Astrocyte (in vitro differentiated cells and primary cell): ENCODE measurements around the gene ZCCHC8. TPM values are rescaled to one million over a fixed set of nuclear protein-coding genes. Genes with fewer than 3 reads are reported as not detected.
"Not testable (repeated sequence)": the region's sequence is repeated elsewhere in the genome, so short reads cannot be mapped to it uniquely, and the experiment has no call there.

Source experiments
- DNase-seq: peaks from one replicate; pipeline ENCODE4 v3.0.0-alpha.2; 2010; ENCODE audit warnings: low read depth
- FAIRE-seq: peaks from 2 replicates; lab custom pipeline; 2011; peaks lifted over from hg19 to GRCh38; lab: Jason Lieb, UNC
- H2AFZ ChIP-seq: 2 replicates; pipeline ENCODE4 v1.6.0; 2012; ENCODE audit warnings: low read depth, low read length, inconsistent platforms
- H3K27ac ChIP-seq: 2 replicates; pipeline ENCODE4 v1.5.1; 2011; ENCODE audit warnings: low read depth, low read length, inconsistent platforms
- H3K27me3 ChIP-seq: 2 replicates; pipeline ENCODE4 v1.6.0; 2011; ENCODE audit warnings: low read length, inconsistent platforms; ENCODE audit not compliant: insufficient read depth
- H3K36me3 ChIP-seq: 2 replicates; pipeline ENCODE4 v1.5.1; 2011; ENCODE audit warnings: low read length, inconsistent platforms; ENCODE audit not compliant: insufficient read depth
- H3K4me1 ChIP-seq: 2 replicates; pipeline ENCODE4 v1.5.1; 2011; ENCODE audit warnings: low read length, inconsistent platforms; ENCODE audit not compliant: insufficient read depth
- H3K4me2 ChIP-seq: 2 replicates; pipeline ENCODE4 v1.6.0; 2012; ENCODE audit warnings: low read length, inconsistent platforms
- H3K4me3 ChIP-seq: 2 replicates; pipeline ENCODE4 v1.5.1; 2011; ENCODE audit warnings: low read depth, mild to moderate bottlenecking, low read length, inconsistent platforms; ENCODE audit not compliant: insufficient read depth
- H3K79me2 ChIP-seq: 2 replicates; pipeline ENCODE4 v1.6.0; 2012; ENCODE audit warnings: mild to moderate bottlenecking, low read length, inconsistent platforms; ENCODE audit not compliant: insufficient read depth
- H3K9ac ChIP-seq: 2 replicates; pipeline ENCODE4 v1.6.0; 2012; ENCODE audit warnings: mild to moderate bottlenecking, low read length, inconsistent platforms
- H3K9me3 ChIP-seq: 2 replicates; pipeline ENCODE4 v1.5.1; 2012; ENCODE audit warnings: low read depth, mild to moderate bottlenecking, low read length, inconsistent platforms; ENCODE audit not compliant: insufficient read depth
- H4K20me1 ChIP-seq: 2 replicates; pipeline ENCODE4 v1.6.0; 2012; ENCODE audit warnings: low read length, inconsistent platforms; ENCODE audit not compliant: insufficient read depth
- H3K27ac Mint-ChIP-seq: one replicate; pipeline ENCODE4 v1.8.0; 2021; ENCODE audit warnings: mild to moderate bottlenecking, mixed read lengths; ENCODE audit not compliant: unreplicated experiment
- H3K27me3 Mint-ChIP-seq: one replicate; pipeline ENCODE4 v1.8.0; 2021; ENCODE audit warnings: low read depth, mixed read lengths; ENCODE audit not compliant: unreplicated experiment
- H3K36me3 Mint-ChIP-seq: one replicate; pipeline ENCODE4 v1.8.0; 2021; ENCODE audit warnings: low read depth, mixed read lengths; ENCODE audit not compliant: unreplicated experiment
- H3K4me1 Mint-ChIP-seq: one replicate; pipeline ENCODE4 v1.8.0; 2021; ENCODE audit warnings: low read depth, mixed read lengths; ENCODE audit not compliant: unreplicated experiment
- H3K4me3 Mint-ChIP-seq: one replicate; pipeline ENCODE4 v1.8.0; 2021; ENCODE audit warnings: mild to moderate bottlenecking, moderate library complexity, mixed read lengths; ENCODE audit not compliant: unreplicated experiment
- H3K9me3 Mint-ChIP-seq: one replicate; pipeline ENCODE4 v1.8.0; 2021; ENCODE audit warnings: mild to moderate bottlenecking, mixed read lengths; ENCODE audit not compliant: unreplicated experiment
- CTCF ChIP-seq: IDR thresholded peaks from 2 replicates; pipeline ENCODE4 v1.5.1; 2011; ENCODE audit warnings: low read depth, mild to moderate bottlenecking, inconsistent platforms, low read length, moderate library complexity; ENCODE audit not compliant: insufficient read depth
- EZH2 ChIP-seq: IDR thresholded peaks from 2 replicates; pipeline ENCODE4 v1.6.1; 2012; ENCODE audit warnings: mild to moderate bottlenecking, low read length, inconsistent platforms; ENCODE audit not compliant: insufficient read depth
- total RNA-seq: library from RNA; stranded (reverse); gene quantifications from 2 replicates; pipeline ENCODE4 v1.2.1, GENCODE V29; 2021

Gene ZCCHC8
- total RNA-seq, 1 donor from 2014 or later = 25.3 TPM

GRCh38 chr12:122467983-122468382 is 32.7 kb downstream of the ZCCHC8 start:
- H3K4me3 Mint-ChIP-seq = no peak overlapping the region
- TF ChIP-seq CTCF (no peak), EZH2 (no peak)
- DNase-seq = no peak

GRCh38 chr12:122464317-122465042 is 36.3 kb downstream of the ZCCHC8 start:
- H3K9me3 ChIP-seq, H3K9me3 Mint-ChIP-seq, H3K79me2 ChIP-seq, H4K20me1 ChIP-seq, H3K36me3 Mint-ChIP-seq, H3K4me3 ChIP-seq, H3K4me1 Mint-ChIP-seq, H3K27me3 Mint-ChIP-seq, H3K27me3 ChIP-seq, H3K36me3 ChIP-seq: not testable (repeated sequence)
- Histone ChIP-seq H3K4me1 (peaks cover 11% of the 10 kb centered on the region), H3K4me2 (peak overlapping the region; percentile 36), H3K27ac (peak overlapping the region; percentile 90), H2AFZ (peak overlapping the region; percentile 11), H3K9ac (peak overlapping the region; percentile 71)
- peak overlapping the region; percentile 29 for H3K27ac Mint-ChIP-seq
- H3K4me3 Mint-ChIP-seq = peak overlapping the region; percentile 72
- peak; percentile 98 for DNase-seq
- FAIRE-seq = peak; percentile 75

More at GRCh38 chr12:122467983-122468382, 32.7 kb downstream of the ZCCHC8 start:
- H3K9me3 Mint-ChIP-seq = no peaks in the 10 kb centered on the region
- H3K4me1 Mint-ChIP-seq = peaks cover 14% of the 10 kb centered on the region
- peaks cover 8% of the 10 kb centered on the region for H3K36me3 ChIP-seq
- no peaks in the 10 kb centered on the region for H3K79me2 ChIP-seq
- peaks cover 18% of the 10 kb centered on the region for H3K4me1 ChIP-seq
- no peak overlapping the region for H3K27ac Mint-ChIP-seq
- no peak overlapping the region for H3K9ac ChIP-seq
- H4K20me1 ChIP-seq = no peaks in the 10 kb centered on the region
- no peak for FAIRE-seq
- H3K27me3 Mint-ChIP-seq = no peaks in the 10 kb centered on the region
- H3K36me3 Mint-ChIP-seq = no peaks in the 10 kb centered on the region
- H3K9me3 ChIP-seq = no peaks in the 10 kb centered on the region
- no peak overlapping the region for H2AFZ ChIP-seq
- no peaks in the 10 kb centered on the region for H3K27me3 ChIP-seq
- H3K4me2 ChIP-seq = no peak overlapping the region
- no peak overlapping the region for H3K4me3 ChIP-seq
- H3K27ac ChIP-seq = no peak overlapping the region

- no peaks in the 10 kb centered on the region for H3K36me3 Mint-ChIP-seq
- peak overlapping the region; percentile 19 for H3K27ac Mint-ChIP-seq
- Histone ChIP-seq H3K9ac (no peak overlapping the region), H3K36me3 (no peaks in the 10 kb centered on the region), H3K4me3 (no peak overlapping the region), H3K4me2 (no peak overlapping the region), H3K4me1 (peaks cover 11% of the 10 kb centered on the region), H3K27me3 (no peaks in the 10 kb centered on the region), H4K20me1 (no peaks in the 10 kb centered on the region), H3K27ac (no peak overlapping the region), H3K9me3 (no peaks in the 10 kb centered on the region), H2AFZ (no peak overlapping the region), H3K79me2 (no peaks in the 10 kb centered on the region)
- no peak overlapping the region for H3K4me3 Mint-ChIP-seq
- H3K4me1 Mint-ChIP-seq = peaks cover 4% of the 10 kb centered on the region
- no peak for FAIRE-seq
- no peaks in the 10 kb centered on the region for H3K9me3 Mint-ChIP-seq
- no peak for TF ChIP-seq EZH2
- no peak for TF ChIP-seq CTCF
- DNase-seq = no peak
- H3K27me3 Mint-ChIP-seq = no peaks in the 10 kb centered on the region
Observed at GRCh38 chr12:122460641-122461040, 40.1 kb downstream of the ZCCHC8 start.
